GM06990 (cell line): ENCODE results near the gene LOXHD1.

ENCODE experiments used
- DNase-seq: peaks from one replicate; pipeline ENCODE4 v3.0.0-alpha.2; 2011; ENCODE audit not compliant: insufficient read length; ENCODE audit errors: extremely low read depth
- H3K27me3 ChIP-seq: replicated peaks from 2 replicates; pipeline ENCODE4 v1.6.0; 2011; ENCODE audit warnings: low read length; ENCODE audit not compliant: control insufficient read depth, insufficient read depth
- H3K36me3 ChIP-seq: 2 replicates; pipeline ENCODE4 v1.5.1; 2011; ENCODE audit warnings: low read length; ENCODE audit not compliant: control insufficient read depth, insufficient read depth
- H3K4me3 ChIP-seq: replicated peaks from 2 replicates; pipeline ENCODE4 v1.5.1; 2011; ENCODE audit warnings: low read depth, mild to moderate bottlenecking, control low read depth, low read length
- CTCF ChIP-seq: IDR thresholded peaks from 2 replicates; pipeline ENCODE4 v1.5.1; 2011; ENCODE audit warnings: low read length, control low read depth, mild to moderate bottlenecking, inconsistent platforms; ENCODE audit not compliant: insufficient read depth, poor library complexity, severe bottlenecking

The LOXHD1 gene

GRCh38 chr18:46445522-46446313, 211.3 kb downstream of the LOXHD1 start:
- no peak overlapping the region for H3K4me3 ChIP-seq
- H3K27me3 ChIP-seq, result no peaks in the 10 kb centered on the region; the same call in none of the 2 replicates
- no peak for DNase-seq
- TF ChIP-seq CTCF, result no peak
- H3K36me3 ChIP-seq, result no peaks in the 10 kb centered on the region

- no peaks in the 10 kb centered on the region for H3K36me3 ChIP-seq
- no peak overlapping the region for H3K4me3 ChIP-seq
- H3K27me3 ChIP-seq, result peaks cover 3% of the 10 kb centered on the region
- DNase-seq, result no peak
- TF ChIP-seq CTCF, result no peak
These were observed 218.0 kb downstream of the LOXHD1 start for GRCh38 chr18:46439037-46439436.

GRCh38 chr18:46437061-46437460, 220.0 kb downstream of the LOXHD1 start:
- no peak for DNase-seq
- TF ChIP-seq CTCF, result no peak
- Histone ChIP-seq H3K4me3 (no peak overlapping the region), H3K36me3 (no peaks in the 10 kb centered on the region), H3K27me3 (peaks cover 3% of the 10 kb centered on the region)

GRCh38 chr18:46436621-46437020, 220.4 kb downstream of the LOXHD1 start:
- TF ChIP-seq CTCF, result no peak
- H3K36me3 ChIP-seq, result no peaks in the 10 kb centered on the region
- peaks cover 3% of the 10 kb centered on the region for H3K27me3 ChIP-seq
- H3K4me3 ChIP-seq, result no peak overlapping the region
- DNase-seq, result no peak

GRCh38 chr18:46435031-46435430, 222.0 kb downstream of the LOXHD1 start:
- Histone ChIP-seq H3K4me3 (no peak overlapping the region), H3K27me3 (peaks cover 3% of the 10 kb centered on the region), H3K36me3 (no peaks in the 10 kb centered on the region)
- TF ChIP-seq CTCF, result no peak
- no peak for DNase-seq
